HG03457 (cell line): ENCODE measurements around the gene ENPP7.

ENCODE experiments used
- ATAC-seq: cut with Tn5 transposase; IDR thresholded peaks from one replicate; pipeline ENCODE4 v1.9.1; 2021; ENCODE audit warnings: moderate number of reproducible peaks; ENCODE audit not compliant: unreplicated experiment

ENPP7 gene

DNA sequence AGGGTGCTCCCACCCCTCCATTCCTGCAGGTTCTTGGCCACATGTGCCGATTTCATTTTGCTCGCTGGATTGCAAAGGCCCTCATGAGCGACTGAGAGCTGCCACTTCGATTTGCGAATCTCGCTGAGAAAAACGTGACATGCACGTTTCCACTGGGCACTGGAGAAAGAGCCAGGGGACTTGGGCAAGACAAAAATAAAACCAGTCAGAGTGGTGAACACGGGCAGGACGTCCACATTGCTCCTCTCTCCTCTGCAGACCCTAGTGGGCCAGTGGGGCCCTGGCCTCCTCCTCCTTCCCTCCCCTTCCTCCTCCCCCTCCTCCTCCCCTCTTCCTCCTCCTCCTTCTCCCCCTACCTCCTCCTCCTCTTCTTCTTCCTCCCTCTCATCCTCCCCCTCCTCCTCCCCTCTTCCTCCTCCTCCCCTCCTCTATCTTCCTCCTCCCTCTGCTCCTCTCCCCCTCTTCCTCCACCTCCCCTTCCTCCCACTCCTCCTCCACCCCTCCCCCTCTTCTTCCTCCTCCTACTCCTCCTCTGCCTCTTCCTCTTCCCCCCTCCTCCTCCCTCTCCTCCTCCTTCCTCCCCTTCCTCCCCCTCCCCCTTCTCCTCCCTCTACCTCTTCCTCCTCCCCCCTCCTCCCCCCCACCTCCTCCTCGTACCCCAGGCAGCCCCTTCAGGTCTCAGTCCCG lies 28.1 kb upstream of the ENPP7 start:
- ATAC-seq, result no peak

DNA sequence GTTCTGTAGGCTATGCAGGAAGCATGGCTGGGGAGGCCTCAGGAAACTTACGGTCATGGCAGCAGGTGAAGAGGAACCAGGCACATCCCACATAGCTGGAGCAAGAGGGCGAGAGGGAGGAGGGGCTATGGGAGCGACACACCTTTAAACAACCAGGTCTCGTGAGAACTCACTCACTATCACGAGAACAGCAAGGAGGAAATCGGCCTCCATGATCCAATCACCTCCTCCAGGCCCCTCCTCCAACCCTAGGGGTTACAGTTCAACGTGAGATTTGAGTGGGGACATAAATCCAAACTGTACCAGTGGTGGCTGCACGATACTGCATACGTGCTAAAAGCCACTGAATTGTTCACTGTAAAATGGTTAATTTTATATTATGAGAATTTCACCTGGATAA lies 26.1 kb upstream of the ENPP7 start:
- no peak for ATAC-seq

DNA sequence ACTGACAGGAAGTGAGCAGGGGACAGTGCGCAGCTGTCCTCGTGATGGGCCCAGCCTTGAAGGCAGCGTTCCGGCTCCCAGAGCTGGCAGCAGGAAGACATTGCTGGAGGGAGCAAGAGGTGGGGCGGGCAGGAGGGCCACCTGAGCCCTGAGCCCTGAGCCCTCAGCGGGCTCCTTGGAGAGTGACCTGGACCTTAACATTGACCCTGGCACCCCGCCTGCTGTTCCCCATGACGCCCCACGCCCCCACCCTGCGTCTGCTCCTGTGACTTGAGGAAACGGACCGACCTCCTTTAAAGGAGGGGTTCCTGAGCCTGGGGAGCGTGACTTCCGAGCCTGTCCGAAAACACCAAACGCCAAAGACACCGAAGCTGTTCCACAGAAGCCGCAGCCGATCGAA lies 25.1 kb upstream of the ENPP7 start:
- no peak for ATAC-seq

DNA sequence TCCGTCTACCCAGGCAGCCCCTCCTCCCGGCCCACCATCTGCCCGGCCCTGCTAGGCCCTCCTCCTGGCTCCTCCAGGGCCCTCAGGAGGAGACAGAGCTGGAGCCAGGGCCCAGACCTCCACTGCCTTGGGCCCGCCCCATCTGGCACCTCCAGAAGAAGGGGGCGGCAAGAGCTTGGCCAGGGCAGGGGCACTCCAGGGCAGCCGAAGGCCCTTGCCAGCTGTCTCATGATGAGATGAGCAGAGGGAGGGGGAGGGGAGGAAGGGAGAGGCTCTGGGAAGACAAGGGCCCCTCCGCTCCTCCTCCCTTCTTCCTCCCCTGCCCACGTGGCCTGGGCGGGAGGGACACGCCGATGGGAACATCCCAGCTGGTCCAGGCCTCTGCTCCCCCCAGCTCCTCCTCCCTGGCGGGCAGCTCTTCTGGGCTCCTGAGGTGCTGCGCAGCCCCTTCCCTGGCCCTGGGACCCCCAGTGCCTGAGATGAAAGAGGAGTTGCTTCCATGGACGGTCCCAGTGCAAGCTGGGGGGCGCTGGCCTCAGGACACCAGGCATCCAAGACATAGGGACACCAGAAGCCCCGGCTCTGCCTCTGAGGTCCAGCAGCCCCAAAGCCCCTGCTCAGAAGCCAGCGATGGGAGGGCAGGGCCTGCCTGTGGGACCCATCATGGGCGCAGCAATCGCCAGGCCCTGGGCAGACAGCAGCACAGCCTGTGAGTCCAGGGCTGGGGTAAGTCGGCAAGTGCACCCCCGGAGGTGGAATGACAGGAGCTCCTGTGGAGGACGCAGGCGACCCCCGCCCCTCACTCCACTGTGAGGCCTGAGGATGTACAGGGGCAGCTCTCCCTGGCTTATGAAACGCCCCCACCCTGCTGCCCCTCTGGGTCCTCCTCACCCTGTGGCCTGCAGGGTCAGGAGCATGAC lies 23.6 kb upstream of the ENPP7 start:
- ATAC-seq, result no peak

DNA sequence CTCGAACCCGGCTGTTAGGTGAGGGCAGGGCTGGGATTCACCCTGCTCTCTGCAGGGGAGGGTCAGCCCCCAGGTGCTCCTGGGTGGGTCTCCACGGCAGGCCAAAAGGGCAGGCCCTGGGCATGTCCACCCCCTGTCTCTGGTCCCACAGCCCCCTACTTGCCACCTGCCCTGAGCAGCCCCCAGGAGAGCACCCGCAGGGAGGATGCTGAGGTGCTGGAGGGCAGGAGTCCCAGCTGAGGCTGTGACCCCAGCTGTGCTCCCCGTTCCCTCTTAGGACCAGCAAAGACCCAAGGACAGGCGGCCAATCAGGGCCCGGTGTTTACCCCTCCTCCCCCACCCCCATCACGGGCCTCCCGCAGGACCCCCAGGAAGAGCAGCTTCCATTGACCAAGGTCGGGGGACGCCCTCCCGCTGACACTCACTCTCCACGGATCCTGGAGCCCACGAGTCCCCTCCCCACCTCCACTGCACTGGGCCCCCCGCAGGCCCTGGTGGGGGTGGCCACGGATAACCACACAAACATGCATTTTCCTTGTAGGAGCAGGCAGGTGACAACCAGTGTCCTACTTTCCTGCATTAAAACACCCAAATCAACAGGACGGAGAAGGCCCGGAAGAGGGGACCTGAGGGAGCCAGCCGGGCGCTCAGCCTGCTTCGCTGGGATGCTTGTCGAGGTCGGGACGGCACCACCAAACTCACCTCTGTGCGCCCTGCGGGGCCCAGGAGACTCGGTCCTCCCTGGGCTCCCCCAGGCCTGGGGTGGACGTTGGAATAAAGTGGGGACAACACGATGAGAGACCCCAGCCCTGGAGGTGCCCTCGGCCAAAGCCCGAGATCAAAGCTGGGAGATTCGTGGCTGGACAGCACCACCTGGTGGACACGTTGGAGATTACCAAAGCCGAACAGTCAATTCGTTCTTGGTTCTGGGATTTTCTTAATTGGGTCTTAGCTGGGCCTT lies 22.5 kb upstream of the ENPP7 start:
- no peak for ATAC-seq

DNA sequence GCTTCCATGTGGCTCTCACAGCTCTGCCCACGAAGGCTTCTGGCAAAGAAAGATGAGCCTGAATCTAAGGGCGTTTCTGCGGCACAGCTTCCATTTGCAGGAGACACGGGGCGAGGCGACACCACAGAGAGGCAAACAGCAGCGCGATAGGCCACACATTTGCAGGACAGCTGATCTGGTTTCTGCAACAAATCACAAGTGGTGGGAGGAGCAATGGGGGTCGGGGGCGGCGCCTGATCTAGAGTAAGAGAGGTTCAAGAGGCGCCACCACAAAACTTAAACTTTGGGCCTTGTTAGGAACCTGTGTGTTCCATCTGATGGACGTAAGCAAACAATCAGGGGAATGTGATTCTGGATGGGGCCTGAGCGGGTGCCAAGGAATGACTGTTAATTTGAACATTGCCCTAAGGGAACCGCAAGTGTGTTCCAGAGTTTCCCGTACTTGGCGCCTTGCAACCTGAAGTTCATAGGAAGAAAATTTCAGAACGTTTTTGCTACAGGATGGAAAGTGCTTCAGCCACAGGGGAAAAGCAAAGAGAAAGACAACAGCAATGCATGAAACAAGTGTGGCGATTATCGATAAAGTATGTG lies 18.9 kb upstream of the ENPP7 start:
- no peak for ATAC-seq

DNA sequence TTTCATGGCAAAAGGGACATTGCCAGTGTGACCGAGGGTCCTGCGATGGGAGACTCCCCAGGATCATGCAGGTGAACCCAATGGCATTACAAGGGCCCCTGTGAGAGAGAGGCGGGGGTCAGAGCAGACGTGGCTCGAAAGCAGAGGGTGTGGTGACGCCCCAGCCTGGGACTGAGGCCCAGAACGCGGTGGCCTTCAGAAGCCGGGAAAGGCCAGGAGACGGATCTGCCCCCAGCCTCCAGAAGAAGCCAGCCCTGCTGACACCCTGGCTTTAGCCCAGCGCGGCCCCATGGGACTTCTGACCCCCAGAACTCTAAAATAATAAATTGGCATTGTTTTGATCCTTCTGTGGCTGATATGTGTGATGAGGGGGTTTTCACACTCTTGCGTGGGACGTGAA lies 17.4 kb upstream of the ENPP7 start:
- ATAC-seq, result no peak

DNA sequence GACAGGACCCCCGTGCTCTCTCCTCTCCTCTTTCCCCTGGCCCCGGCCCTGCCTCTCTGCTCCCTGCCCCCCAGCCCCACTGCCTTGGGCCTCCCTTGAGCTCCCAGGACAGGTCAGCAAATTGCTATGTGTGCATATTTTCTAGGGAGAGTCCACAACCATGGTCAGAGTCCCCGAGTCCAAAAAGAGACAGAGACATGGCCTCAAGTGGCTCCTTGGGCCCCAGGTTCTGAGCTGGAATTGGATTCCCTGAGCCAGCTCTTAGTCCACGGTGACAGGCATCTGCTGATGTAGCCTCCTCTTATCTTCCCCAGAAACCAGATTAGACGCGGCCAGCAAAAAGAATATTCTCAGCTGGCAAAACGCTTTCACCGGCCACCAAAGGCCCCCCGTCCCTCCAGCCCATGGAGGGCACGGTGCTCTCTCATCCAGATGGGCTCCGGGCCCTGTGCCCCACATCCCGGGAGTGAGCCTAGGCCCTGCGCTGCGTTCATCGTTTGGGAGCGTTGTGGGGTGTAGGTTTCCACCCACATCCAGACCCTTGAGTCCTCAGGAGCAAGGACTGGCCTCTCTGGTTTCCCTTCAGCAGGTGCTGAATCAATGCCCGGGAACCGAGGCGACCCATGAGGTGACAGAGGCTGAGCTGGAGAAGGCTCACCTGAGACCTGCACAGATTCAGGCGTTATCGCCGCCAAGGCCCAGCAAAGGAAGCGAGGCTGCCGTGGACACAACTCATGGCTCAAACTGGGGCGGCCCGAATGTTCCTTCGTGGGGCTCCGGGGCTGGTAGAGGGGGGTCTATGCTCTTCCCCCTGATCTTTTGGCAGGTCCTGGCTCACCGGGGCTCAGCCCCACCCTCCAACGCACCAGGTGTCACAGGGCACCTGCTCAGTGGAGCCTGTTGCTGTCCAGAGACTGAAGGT lies 16.3 kb upstream of the ENPP7 start:
- no peak for ATAC-seq

DNA sequence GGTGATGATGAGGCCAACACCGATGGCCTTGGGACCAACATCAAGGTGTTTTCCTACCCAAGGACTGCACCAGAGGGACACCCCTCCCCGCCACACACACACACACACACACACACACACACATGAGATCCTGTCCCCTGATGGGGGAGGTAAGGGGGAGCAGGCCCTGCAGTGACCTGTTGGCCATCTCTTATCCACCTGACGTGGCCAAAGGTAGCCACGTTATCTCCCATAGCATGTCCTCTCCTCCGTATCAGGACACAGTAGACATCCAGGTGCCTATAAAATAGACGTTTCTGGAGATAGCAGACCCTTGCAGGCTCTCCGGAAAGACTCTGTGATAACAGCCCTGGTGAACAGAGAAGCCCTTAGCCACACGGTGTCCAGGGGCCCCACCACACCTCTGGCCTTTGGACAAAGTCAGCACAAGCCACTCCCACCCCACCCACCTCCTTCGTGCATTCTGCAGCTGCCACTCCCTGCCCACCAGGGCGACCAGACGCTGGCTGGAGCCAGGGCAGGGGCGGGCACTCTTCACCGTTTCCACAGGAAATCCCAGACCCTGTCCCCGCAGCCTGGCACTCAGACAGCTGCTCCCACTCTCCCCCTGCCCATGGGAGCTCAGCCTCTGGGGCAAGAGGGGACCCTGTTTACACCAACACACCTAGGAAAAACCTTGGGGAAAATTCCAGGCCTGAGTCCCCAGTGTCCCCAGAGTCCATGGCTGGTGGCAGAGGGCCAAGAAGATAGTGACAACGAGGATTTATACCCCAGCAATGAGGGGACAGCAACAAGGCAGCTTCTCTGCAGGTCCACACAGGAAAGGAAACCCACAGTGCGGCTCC lies 15.4 kb upstream of the ENPP7 start:
- no peak for ATAC-seq

DNA sequence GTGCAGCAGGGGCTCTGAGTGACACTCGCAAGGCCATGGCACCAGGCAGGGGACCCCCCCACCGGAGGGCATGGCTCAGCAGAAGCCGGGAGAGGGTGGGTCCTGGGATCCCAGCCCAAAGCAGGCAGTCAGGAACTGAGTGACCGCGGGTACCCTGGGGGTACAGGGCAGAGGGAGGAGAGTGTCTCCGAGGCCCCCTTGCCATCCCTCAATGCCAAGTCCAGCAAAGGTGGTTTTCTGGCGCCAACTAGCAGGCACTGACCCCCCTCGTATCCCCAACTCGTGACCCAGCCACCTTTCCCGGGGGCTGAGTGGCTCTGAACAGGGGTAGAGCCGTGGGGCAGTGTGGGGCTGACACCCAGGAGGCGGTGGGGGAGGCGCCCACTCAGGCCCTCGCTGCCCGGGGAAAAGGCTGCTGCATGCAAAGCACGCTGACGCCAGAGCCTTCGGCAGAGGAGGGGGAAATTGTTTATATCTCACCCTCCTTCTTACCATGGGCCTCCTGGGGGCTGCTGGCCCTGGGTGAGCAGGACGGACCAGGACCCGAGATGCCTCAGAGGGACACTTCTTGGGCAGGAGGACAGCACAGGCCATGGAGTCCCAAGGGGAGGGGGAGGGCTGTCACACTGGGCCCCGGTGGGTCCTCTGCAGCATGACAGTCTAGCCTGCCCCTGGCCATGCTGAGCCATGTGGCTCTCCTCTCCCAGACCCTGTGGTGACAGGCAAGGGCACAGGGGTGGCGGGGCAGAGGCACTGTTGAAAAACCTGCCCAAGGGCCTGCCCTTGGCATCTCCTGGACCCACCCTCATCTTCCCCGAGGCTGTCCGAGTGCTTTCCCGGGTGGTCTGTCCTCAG lies 14.6 kb upstream of the ENPP7 start:
- no peak for ATAC-seq

DNA sequence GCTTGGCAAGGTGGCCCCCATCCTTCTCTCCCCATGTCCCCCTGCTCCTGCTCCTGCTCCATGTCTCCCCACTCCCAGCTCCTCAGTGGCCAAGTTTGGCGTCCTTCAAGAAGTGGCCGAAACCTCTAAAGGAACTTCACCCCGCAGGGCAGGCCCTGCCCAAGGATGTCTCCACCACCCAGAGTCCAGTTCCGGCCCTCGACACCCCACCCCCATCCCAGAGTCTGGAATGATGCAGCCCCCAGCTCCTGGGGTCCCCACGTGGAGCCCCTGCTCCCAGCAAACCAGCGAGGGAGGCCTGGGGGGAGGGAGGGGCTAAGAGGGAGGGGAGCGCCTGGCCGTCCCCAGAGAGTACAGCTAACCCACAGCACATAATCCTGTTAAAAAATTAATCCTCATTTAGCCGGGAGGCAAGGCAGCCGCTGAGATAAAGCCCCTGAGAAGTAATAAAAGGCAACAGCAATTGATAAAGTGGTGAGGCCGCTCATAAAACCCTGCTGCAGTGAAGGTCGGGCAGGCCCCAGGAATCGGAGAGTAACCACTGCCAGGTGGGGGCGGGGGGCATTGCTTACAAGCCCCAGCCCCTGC lies 9.9 kb upstream of the ENPP7 start:
- no peak for ATAC-seq

DNA sequence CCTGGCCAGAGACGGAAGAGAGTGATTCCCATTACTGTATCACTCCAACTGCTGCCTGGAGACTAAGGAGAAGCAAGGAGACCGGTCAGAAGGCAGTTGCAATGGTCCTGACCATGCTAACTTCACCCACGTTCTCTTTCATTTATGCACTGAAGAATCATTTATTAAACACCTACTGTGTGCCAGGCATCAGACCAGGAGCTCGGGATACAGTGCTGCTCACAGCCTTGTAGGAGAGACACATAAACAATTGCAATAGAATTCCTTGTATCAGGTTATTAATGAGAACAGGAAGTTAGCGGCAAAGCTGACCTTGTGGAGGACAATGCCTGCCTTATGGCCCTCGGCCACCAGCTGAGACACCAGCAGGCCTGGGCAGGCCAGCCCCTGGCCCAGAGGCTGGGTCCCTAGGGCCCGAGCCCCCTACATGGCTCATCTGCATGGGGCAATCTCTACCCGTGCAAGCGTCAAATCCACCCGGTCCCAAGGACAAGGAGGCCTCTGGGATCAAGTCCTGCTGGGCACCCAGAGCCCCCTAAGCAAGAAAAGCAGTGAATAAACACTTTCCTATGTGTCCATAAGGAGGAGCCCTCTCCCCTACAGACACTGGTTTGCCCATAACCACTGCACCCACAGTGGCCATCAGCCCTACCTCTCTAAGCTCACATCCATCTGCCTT lies 8.6 kb upstream of the ENPP7 start:
- no peak for ATAC-seq

DNA sequence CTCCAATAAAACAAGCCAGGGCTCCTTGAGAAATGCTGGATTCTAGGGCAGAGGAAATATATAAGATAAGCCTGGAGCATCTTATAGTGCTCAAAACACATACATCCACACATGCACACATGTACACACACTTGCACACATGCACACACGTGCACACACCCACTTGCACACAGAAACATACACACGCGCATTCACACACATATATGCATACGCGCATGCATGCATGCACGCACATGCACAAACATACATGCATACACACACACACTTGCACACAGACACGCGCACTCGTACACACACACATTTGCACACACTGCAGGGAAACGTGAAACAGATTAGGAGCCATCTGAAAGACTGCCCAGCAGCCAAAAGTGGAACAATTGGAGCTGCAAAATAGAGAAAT lies 8.0 kb upstream of the ENPP7 start:
- no peak for ATAC-seq

DNA sequence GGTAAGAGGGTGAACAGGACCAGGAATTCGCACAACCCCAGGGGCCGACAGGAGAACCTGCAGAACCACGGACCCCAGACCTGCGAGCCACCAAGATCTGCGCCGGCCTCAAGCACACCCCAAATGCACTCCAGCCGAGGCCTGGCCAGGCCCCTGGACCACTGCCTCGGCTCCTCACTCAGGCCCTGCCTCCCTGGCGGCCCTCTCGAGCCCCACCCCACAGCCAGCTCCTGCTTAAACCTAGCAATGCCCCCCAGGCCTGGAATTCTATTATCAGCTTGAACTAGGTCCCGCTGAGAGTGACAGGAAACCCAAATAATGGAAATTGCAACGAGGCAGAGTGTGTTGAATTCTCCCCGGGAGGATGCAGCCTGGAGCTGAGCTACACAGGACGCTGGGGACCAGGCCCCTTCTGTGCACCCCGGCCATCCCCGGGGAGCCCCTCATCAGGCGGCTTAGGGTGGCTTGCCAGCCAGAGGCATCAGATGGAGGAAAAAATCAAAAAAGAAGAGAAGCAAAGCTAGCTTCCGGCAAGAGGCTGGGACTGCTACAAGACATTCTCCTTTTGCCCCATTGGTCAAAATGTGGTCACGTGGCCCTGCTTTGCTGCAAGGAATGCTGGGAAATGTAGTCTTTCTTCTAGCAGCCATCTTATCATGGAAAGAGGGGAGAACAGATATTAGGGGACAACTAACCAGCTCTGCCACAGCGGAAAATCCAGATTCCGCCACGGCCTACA lies 2.4 kb upstream of the ENPP7 start:
- no peak for ATAC-seq

DNA sequence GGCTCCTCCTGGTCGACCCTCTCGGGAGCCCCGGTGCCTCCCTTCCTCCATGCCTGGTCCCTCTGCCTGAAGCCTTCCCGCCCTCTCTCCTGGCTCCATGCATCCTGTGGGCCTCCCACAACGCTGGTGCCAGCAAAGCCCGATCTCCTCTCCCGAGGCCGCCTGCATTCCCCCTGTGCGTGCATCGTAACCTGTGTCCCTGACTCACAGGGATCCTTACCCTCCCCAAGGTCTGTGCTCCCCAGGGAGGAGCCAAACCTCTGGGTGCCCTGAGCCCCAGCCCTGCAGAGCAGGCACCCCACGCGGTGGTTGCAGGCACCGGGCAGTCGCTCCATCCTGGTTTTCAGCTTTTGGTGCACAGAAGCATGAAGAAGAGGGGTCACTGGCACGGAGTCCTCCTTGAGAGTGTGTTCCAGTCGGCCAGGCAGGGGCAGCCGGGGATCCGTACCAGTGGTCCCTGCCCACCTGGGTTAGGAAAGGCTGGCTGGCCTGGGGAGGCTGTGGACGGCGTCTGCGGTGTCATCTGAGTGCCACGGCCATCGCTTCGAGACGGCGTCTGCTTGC lies 1.8 kb upstream of the ENPP7 start:
- ATAC-seq, result no peak

DNA sequence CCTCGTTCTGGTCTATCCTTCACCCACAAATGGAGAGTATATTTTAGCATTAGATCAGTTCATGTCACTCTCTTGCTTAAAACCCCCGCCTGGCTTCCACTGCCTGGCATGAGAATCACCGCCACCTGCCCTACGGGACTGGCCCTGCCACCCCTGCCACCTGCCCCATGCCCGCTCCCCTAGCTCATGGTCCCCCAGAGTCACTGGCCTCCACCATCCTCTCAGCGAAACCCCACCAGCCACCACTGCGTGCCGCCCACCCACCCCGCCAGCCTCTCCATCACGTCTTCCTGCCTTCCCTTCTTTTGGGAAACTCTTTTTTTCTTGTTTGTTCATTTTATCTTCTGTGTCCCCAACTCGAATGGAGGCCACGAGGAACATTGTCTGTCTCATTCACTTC lies 982 bp upstream of the ENPP7 start:
- no peak for ATAC-seq
